GM18520 (cell line): ENCODE results near the gene TUBA1C.
"Not testable (repeated sequence)": the region's sequence is repeated elsewhere in the genome, so short reads cannot be mapped to it uniquely, and the experiment has no call there.

Source experiments
- ATAC-seq: cut with Tn5 transposase; IDR thresholded peaks from one replicate; pipeline ENCODE4 v1.9.1; 2021; ENCODE audit not compliant: unreplicated experiment

Gene TUBA1C

GRCh38 chr12:49282740-49283375 is 18.0 kb downstream of the TUBA1C start:
- ATAC-seq, result not testable (repeated sequence)

DNA sequence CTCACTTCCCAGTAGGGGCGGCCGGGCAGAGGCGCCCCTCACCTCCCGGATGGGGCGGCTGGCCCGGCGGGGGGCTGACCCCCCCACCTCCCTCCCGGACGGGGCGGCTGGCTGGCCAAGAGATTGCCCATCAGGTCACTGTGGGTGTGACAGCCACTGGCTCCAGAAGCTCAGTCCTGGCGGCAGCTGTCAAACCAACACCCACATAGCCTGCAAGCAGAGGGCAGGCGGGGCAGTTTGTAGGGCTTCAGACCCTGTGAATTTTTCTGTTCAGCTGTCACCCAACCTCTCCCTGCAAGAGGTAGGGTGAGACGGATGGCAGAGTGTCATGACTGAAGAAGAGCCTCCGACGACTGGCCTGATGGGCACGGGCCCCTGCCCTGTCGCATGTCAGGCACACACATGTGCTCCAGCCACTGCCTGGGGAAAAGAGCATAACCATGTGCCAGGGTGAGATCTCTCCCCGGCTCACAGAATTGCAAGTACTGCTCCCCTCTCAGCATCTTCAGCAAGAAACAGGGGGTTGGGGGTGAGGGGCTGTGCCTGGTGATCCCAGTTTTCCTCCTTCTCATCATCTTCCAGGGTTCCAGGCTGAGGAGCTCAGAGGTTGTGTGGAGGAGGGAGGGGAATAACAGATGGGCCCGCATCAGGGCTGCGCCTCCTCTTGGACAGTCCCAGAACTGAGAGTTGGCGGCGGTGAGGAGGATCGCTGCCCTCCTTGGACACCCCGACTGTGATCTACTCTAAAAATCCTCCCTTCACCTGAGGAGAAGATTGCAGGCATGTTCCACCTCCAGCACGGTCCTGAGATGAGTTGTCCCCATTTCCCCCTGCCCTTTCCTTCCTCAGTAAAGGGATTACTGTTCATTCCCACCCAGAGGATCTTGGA is 18.9 kb downstream of the TUBA1C start:
- no peak for ATAC-seq

DNA sequence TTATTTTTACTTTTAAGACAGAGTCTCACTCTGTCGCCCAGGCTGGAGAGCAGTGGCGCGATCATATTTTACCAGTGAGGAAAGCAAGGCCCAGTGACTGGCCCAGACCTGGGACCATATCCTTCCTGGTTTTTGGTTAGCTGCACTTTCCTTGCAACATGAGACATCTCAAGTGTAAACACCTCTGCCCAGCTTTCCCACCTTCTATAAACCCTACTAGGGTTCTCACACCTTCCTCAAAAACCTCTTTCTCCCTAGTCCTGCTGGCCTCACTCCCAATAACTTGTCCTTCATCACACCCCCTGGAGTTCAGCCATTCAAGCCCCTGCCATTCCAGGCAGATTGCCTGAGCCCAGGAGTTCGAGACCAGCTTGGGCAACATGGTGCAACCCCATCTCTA is 19.8 kb downstream of the TUBA1C start:
- ATAC-seq, result no peak

DNA sequence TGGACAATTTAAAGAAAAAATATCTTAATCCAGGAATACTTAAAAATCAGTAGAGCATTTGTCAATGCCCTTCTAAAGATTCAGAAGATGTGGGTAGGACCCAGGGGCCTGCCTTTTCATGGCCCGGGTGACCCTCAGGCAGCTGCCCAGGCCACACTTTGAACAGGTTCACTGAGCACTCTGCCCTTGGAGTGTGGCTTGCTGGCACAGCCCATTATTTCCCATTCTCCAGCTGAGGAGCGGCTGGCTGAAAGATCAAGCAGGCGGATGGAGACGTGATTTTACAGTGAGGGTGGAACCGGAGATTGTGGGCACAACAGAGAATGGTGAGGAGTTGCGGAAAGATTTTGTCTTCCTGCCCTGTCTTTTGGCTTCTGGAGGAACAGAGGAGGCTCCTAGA is 23.0 kb downstream of the TUBA1C start:
- no peak for ATAC-seq

GRCh38 chr12:49288412-49288853 is 23.6 kb downstream of the TUBA1C start:
- no peak for ATAC-seq

- no peak for ATAC-seq
Observed at GRCh38 chr12:49288922-49289555, 24.2 kb downstream of the TUBA1C start.

GRCh38 chr12:49292729-49293055 is 27.8 kb downstream of the TUBA1C start:
- no peak for ATAC-seq

GRCh38 chr12:49293056-49293956 is 28.4 kb downstream of the TUBA1C start:
- ATAC-seq, result no peak

DNA sequence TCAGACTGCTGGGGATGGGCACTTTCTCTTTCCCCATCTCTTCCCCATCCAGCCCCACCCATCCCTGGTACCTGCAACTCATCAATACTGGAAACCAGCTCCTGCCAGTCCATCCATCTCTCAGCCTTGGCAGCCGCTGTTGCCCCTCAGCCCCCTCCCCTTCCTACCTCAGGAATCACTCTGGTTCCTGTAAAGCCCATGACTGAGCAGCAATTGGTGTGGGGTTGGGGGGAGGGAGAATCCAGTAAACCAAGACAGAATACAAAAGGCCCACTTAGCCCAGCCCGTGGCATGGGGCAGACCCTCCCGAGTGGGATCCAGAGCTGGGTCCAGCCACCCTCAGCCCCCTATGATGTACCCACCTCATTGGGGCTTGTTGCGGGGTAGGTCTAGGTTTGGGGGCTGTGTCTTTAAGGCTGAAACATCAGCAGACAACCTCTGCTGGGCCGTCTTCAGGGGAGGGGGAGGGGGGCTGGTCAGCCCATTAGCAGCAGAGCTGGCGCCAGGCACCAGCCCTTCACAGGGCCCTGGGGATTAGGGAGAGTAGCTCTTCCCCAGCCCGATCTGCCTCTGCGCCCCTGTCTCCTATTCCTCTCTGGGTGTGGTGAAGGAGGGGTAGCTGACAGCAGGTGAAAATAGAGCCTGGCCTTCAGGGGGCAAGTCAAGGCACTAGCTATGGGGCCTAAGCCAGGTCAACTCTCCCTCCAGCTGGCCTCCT is 29.4 kb downstream of the TUBA1C start:
- ATAC-seq, result no peak

DNA sequence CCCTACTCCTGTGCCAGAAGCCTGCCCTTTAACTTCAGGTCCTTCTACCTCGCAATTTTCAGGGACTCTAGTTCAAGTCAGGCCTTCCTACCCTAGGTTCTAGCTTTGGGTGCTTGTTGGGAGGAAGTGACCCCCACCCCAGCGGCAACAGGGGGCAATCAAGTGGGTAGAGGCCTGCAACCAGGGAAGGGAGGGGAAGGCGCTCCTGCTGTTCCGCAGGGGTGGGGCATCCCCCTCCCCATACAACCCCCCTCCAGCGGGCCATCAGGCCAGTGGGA is 29.9 kb downstream of the TUBA1C start:
- ATAC-seq, result no peak

- no peak for ATAC-seq
Observed at GRCh38 chr12:49295082-49295936, 30.4 kb downstream of the TUBA1C start, which contains the start of gene PRPH. TSS of gene PRPH (plus strand) at chr12:49295147. CDS start at chr12:49295201, 54 bp downstream.

GRCh38 chr12:49296034-49296835 is 31.4 kb downstream of the TUBA1C start:
- ATAC-seq, result no peak

- no peak for ATAC-seq
Observed at GRCh38 chr12:49296836-49297694, 32.2 kb downstream of the TUBA1C start.

- ATAC-seq, result no peak
Observed at GRCh38 chr12:49297695-49298060, 32.8 kb downstream of the TUBA1C start.

GRCh38 chr12:49298160-49298559 is 33.3 kb downstream of the TUBA1C start:
- no peak for ATAC-seq

DNA sequence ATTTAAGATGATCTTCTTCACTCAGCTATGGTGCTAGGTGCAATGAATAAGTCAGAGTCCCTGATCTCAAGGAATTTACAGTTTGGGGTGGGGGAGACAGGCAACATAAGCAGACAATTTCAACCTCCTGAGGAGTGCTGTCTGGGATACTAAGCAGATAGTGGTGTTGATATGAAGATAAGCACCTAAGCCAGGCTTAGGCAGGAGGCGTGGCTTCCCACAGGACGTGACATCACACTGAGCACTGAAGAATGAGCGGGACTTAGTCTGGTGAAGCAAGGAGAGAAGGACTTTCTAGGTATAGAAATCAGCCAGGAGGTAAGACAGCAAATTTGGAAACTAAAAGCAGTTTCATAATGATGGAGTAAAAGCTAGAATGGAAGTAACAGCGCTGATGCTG is 36.9 kb downstream of the TUBA1C start:
- no peak for ATAC-seq

GRCh38 chr12:49304161-49304560 is 39.3 kb downstream of the TUBA1C start:
- ATAC-seq, result no peak
